22Rv1 (cell line): ENCODE measurements around the gene NXPH1.
A peak's percentile ranks its signal among the peaks of the same experiment; 100 is the strongest.
"Not testable (repeated sequence)": the region's sequence is repeated elsewhere in the genome, so short reads cannot be mapped to it uniquely, and the experiment has no call there.

Experiments
- H3K27ac ChIP-seq: fragments of 450-650 bp; 2 replicates; pipeline ENCODE4 v1.5.1; 2017
- ZFX ChIP-seq: fragments of 450-650 bp; IDR thresholded peaks from 2 replicates; pipeline ENCODE4 v1.6.1; 2017; ENCODE audit warnings: antibody characterized with exemption, borderline replicate concordance
- TF ChIP-seq, protein P1 (sequence below): fragments of 450-650 bp; IDR thresholded peaks from 2 replicates; pipeline ENCODE4 v1.5.1; 2017; ENCODE audit warnings: mild to moderate bottlenecking

Gene NXPH1

DNA sequence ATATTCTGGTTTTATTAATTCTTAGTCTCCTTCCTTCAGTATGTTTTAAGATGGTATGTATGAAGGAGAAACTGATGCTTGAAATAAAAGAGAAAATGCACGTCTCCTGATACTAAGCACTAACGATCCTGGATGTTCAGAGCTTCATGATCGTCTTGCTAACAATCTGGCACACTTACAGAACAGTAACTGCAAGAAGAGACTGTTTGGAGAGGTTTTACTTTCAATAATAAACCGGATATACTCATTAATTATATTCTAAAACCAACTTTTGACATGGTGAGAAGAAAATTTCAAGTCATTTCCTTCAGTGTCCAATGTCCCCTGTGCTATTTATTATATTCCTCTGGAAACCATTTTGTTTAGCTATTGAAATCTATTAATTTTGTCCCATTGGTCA is 251.0 kb downstream of the NXPH1 start:
- no peak overlapping the region for H3K27ac ChIP-seq
- no peak for TF ChIP-seq ZFX
- TF ChIP-seq, protein P1, sequence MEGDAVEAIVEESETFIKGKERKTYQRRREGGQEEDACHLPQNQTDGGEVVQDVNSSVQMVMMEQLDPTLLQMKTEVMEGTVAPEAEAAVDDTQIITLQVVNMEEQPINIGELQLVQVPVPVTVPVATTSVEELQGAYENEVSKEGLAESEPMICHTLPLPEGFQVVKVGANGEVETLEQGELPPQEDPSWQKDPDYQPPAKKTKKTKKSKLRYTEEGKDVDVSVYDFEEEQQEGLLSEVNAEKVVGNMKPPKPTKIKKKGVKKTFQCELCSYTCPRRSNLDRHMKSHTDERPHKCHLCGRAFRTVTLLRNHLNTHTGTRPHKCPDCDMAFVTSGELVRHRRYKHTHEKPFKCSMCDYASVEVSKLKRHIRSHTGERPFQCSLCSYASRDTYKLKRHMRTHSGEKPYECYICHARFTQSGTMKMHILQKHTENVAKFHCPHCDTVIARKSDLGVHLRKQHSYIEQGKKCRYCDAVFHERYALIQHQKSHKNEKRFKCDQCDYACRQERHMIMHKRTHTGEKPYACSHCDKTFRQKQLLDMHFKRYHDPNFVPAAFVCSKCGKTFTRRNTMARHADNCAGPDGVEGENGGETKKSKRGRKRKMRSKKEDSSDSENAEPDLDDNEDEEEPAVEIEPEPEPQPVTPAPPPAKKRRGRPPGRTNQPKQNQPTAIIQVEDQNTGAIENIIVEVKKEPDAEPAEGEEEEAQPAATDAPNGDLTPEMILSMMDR: no peak

DNA sequence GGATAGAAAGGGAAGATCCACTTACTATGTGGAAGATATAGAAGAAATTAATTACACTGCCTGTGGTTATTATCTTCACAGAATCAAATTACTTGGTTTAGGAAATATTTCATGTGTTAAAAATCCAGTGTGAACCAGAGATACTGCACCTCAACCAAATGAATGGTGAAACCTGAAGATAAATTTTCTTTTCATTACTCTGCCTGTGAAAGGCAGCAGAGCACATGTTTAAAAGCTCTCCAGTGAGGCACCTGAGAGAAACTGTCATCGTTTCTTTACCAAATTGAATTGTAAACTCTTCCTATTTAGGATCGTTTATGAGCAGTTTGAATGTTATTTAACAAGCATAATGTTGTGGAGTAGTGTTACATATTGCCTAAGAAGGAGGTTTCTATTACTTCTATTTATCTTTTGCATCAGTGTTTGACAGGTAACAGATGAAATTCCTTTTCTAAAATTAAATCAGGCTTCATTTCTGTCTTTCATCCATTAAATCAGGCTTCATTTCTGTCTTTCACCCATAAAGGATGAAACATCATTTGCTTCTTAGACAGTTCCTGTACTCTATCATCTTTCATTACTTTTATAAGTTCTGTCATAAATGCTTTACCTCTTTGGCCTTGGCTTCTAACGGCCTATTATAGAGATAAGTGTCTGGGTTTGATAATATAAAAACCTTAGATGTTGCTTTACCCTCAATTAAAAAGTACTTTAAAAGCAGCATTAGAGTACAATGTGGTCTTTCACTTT is 266.6 kb downstream of the NXPH1 start:
- no peak overlapping the region for H3K27ac ChIP-seq
- TF ChIP-seq, protein P1: no peak
- no peak for TF ChIP-seq ZFX

- TF ChIP-seq, protein P1: no peak; the same call in 1 of the 2 replicates
- no peak for TF ChIP-seq ZFX
These were observed 269.4 kb downstream of the NXPH1 start for GRCh38 chr7:8702807-8703206.

DNA sequence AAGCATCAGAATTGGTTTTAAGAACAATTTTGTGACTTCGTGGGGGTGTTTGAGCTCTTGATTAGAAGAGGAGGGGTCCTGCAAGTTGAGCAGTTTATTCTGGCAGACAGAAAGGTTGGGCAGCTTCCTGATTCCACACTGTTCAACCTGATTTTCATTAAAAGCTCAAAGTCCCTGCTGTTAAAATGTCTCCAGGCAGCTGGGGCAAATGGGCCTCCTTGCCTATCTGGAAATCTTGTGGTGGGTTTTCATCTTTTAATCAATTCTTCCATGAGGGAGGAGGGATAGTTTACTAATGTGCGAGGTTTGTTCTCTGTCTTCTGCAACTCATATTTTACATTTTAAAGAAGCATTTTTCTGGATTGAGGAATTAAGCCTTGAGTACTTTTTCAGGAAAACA is 276.7 kb downstream of the NXPH1 start:
- no peak for TF ChIP-seq ZFX
- TF ChIP-seq, protein P1: no peak
- H3K27ac ChIP-seq: no peak overlapping the region

More at GRCh38 chr7:8702807-8703206, 269.4 kb downstream of the NXPH1 start:
- H3K27ac ChIP-seq: no peak overlapping the region

DNA sequence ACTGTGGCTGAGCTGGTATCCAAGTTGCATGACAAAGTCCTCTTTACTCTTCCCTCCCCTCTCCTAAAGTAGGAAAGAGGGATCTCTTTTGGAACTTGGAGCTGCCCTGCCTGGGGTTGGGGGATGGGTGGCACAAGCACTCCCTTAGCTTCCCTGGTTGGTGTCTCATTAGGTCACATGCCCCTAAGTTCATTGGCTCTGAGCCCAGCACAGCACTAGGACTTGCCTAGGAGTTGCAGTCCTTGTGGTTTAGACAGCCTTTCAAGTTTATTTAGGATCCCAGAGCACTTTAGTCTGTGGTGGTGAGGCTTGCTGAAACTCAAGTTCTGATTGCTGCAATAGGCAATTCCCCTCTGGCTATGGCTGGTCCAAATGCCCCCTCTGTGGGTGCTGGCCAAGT is 281.4 kb downstream of the NXPH1 start:
- TF ChIP-seq ZFX: no peak
- TF ChIP-seq, protein P1: no peak
- H3K27ac ChIP-seq: no peak overlapping the region

GRCh38 chr7:8719102-8719501 is 285.7 kb downstream of the NXPH1 start:
- no peak overlapping the region for H3K27ac ChIP-seq
- TF ChIP-seq, protein P1: no peak
- TF ChIP-seq ZFX: no peak

DNA sequence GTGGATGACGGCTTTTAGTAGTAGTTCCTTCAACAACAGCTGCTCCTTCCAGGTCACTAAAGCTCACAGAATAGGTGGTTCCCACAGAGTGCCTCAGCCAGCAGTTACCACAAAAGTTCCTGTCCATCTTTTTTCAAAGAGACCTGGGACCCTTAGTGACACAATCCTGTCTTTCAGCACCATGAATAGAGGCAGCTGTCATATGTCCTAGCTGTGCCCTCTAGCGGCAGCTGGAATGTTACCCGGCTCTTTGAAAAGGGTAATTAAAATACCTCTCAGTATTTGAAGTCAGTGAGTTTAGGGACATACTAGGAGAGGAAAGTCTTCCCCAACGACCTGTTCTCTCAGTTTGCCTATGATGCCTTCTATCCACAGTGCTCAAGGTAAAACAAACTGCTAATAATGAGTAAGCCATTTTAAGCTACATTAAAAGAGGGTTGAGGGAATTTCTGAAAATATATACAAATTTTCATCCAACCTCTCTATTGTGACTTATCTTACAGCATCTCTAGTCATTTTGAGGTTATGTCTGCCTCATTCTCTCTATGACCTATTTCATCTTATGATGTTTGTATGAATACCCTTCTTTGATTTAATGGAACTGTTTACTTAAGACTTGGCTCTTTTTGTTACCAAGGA is 290.8 kb downstream of the NXPH1 start:
- TF ChIP-seq, protein P1: peak; percentile 97
- no peak for TF ChIP-seq ZFX

GRCh38 chr7:8731756-8732155 is 298.3 kb downstream of the NXPH1 start:
- H3K27ac ChIP-seq: not testable (repeated sequence)

More for the DNA sequence above, 290.8 kb downstream of the NXPH1 start:
- H3K27ac ChIP-seq: no peak overlapping the region
